Panc1 (cell line): ENCODE data around the gene MACF1. TPM values are rescaled to one million over a fixed set of nuclear protein-coding genes. Genes with fewer than 3 reads are reported as not detected.

Experiments used
- ATAC-seq: fragments of 200-7000 bp; cut with Tn5 transposase; 2 replicates; pipeline ENCODE4 v1.9.1; 2020; ENCODE audit warnings: mild to moderate bottlenecking, moderate library complexity
- BruUV-seq: library from RNA; stranded (reverse); fragments of 400-500 nt; replicated peaks from 2 replicates; lab custom pipeline; 2021; lab: Mats Ljungman, UMichigan
- CTCF ChIA-PET: fragments of 300-600 bp; sonication (Branson Sonifier 250); formaldehyde crosslinking; loops from one replicate; lab custom pipeline; 2022; ENCODE audit warnings: antibody characterized with exemption; lab: Charles Lee
- POLR2A ChIA-PET: fragments of 300-600 bp; sonication (Branson Sonifier 250); formaldehyde crosslinking; loops from one replicate; lab custom pipeline; 2022; ENCODE audit warnings: antibody characterized with exemption; lab: Charles Lee
- DNase-seq: peaks from one replicate; pipeline ENCODE4 v3.0.0-alpha.2; 2010; ENCODE audit warnings: low read depth, low spot score
- H3K27ac ChIP-seq: 2 replicates; pipeline ENCODE4 v1.5.1; 2011; ENCODE audit warnings: mild to moderate bottlenecking, low read length, inconsistent platforms
- H3K27me3 ChIP-seq: fragments of 200-500 bp; sonication (Bioruptor generic); 2 replicates; pipeline ENCODE4 v1.6.0; 2014; ENCODE audit warnings: low read length, inconsistent platforms; ENCODE audit not compliant: control insufficient read depth, insufficient read depth
- H3K36me3 ChIP-seq: fragments of 200-500 bp; sonication (Bioruptor generic); 2 replicates; pipeline ENCODE4 v1.5.1; 2014; ENCODE audit warnings: inconsistent platforms, mild to moderate bottlenecking, low read length, moderate library complexity; ENCODE audit not compliant: control insufficient read depth, insufficient read depth
- H3K4me1 ChIP-seq: 2 replicates; pipeline ENCODE4 v1.5.1; 2011; ENCODE audit warnings: inconsistent platforms, mild to moderate bottlenecking, low read length, moderate library complexity; ENCODE audit not compliant: control insufficient read depth, insufficient read depth
- H3K4me3 ChIP-seq, 2 experiments: 2 replicates each; pipeline ENCODE4 v1.5.1; 2011 to 2012; ENCODE audit warnings: low read depth in 2 of 2, low read length in 2 of 2, mild to moderate bottlenecking in 2 of 2, inconsistent platforms in 1 of 2, moderate library complexity in 1 of 2
- H3K9me3 ChIP-seq: fragments of 200-500 bp; sonication (Bioruptor generic); 2 replicates; pipeline ENCODE4 v1.5.1; 2014; ENCODE audit warnings: low read depth, mild to moderate bottlenecking, inconsistent platforms, low read length, moderate library complexity; ENCODE audit not compliant: control insufficient read depth, insufficient read depth
- CTCF ChIP-seq: fragments of 450-650 bp; IDR thresholded peaks from 2 replicates; pipeline ENCODE4 v1.5.1; 2017; ENCODE audit warnings: mild to moderate bottlenecking
- POLR2AphosphoS5 ChIP-seq: IDR thresholded peaks from 2 replicates; pipeline ENCODE4 v1.6.1; 2012; ENCODE audit warnings: mild to moderate bottlenecking, low read depth, low read length, moderate library complexity
- REST ChIP-seq, 2 experiments: IDR thresholded peaks; 2 replicates each; pipeline ENCODE4 v1.6.1; 2011 to 2012; ENCODE audit warnings: low read depth in 2 of 2, control low read depth in 1 of 2, low read length in 1 of 2, mild to moderate bottlenecking in 1 of 2, moderate library complexity in 1 of 2; ENCODE audit not compliant: insufficient read depth in 1 of 2
- SIN3A ChIP-seq: IDR thresholded peaks from 2 replicates; pipeline ENCODE4 v1.6.1; 2012; ENCODE audit warnings: low read depth, mild to moderate bottlenecking, low read length, moderate library complexity, borderline replicate concordance; ENCODE audit not compliant: insufficient read depth
- TCF7L2 ChIP-seq: IDR thresholded peaks from 2 replicates; pipeline ENCODE4 v1.6.1; 2011; ENCODE audit warnings: mild to moderate bottlenecking, low read depth, low read length, inconsistent platforms
- in situ Hi-C: cut with HindIII; loops from 2 replicates; pipeline ENCODE4 v1.10.0; 2016; ENCODE audit warnings: low sequenced_read_pairs, low pct_unique_long_range_greater_than_20kb
- intact Hi-C: fragments of 100-400 bp; cut with micrococcal nuclease; formaldehyde crosslinking; loops from one replicate; pipeline ENCODE4 v1.10.0; 2022; ENCODE audit not compliant: unreplicated experiment
- total RNA-seq: library from RNA; stranded (reverse); gene quantifications from one replicate; pipeline ENCODE4 v1.2.1, GENCODE V29; 2021; ENCODE audit not compliant: unreplicated experiment

Gene MACF1
- total RNA-seq, 1 experiment from 2014 or later: 413 TPM

- Histone ChIP-seq H3K27ac (no peak overlapping the region), H3K27me3 (no peaks in the 10 kb centered on the region), H3K36me3 (no peaks in the 10 kb centered on the region), H3K4me3 (no peak overlapping the region), H3K4me1 (no peaks in the 10 kb centered on the region), H3K9me3 (no peaks in the 10 kb centered on the region)
- ChIA-PET POLR2A (no interaction called here), CTCF (no interaction called here)
- intact Hi-C loops: no loop called here
- in situ Hi-C loops: no loop called here
- no peak for DNase-seq
- no peak for TF ChIP-seq TCF7L2
- no peak for TF ChIP-seq CTCF
- no peak for TF ChIP-seq POLR2AphosphoS5
- TF ChIP-seq REST (IDR thresholded peaks at IDR 0.05; ENCODE audit: insufficient read depth in 1 of 2, low read depth in 2 of 2, low read length in 1 of 2): no peak
- TF ChIP-seq SIN3A: no peak
- no peak for ATAC-seq
- BruUV-seq: no TSS peak
Observed at GRCh38 chr1:39529901-39530535, 325.5 kb downstream of the MACF1 start.

GRCh38 chr1:39531526-39531925 is 327.0 kb downstream of the MACF1 start:
- BruUV-seq: no TSS peak
- DNase-seq: no peak
- Histone ChIP-seq H3K9me3 (no peaks in the 10 kb centered on the region), H3K4me3 (no peak overlapping the region), H3K4me1 (no peaks in the 10 kb centered on the region), H3K36me3 (no peaks in the 10 kb centered on the region), H3K27ac (no peak overlapping the region), H3K27me3 (no peaks in the 10 kb centered on the region)
- POLR2A ChIA-PET: no interaction called here
- ATAC-seq: no peak
- TF ChIP-seq TCF7L2 (no peak), SIN3A (no peak), POLR2AphosphoS5 (no peak), REST (IDR thresholded peaks at IDR 0.05; ENCODE audit: insufficient read depth in 1 of 2, low read depth in 2 of 2, low read length in 1 of 2) (no peak), CTCF (no peak)
- in situ Hi-C loops (no loop called here), intact Hi-C loops (no loop called here)
- CTCF ChIA-PET: no interaction called here
